Vagina (tissue), 2 donors: ENCODE measurements around the gene SDF2L1. TPM values are rescaled to one million over a fixed set of nuclear protein-coding genes. Genes with fewer than 3 reads are reported as not detected.

ENCODE experiments used
- DNase-seq, 2 donors: peaks; one replicate each; pipeline ENCODE4 v3.0.0-alpha.2; 2017; ENCODE audit errors: extremely low spot score in 2 of 2
- H3K27ac ChIP-seq: fragments of 200-600 bp; sonication (generic); one replicate; pipeline ENCODE4 v1.5.1; 2019
- H3K27me3 ChIP-seq: fragments of 200-600 bp; sonication (generic); one replicate; pipeline ENCODE4 v1.5.1; 2019
- H3K36me3 ChIP-seq, 2 donors: fragments of 200-600 bp; sonication (generic); one replicate each; pipeline ENCODE4 v1.5.1; 2017 to 2019
- H3K4me1 ChIP-seq: fragments of 200-600 bp; sonication (generic); one replicate; pipeline ENCODE4 v1.5.1; 2019
- H3K4me3 ChIP-seq, 2 donors: fragments of 200-600 bp; sonication (generic); 1 replicate in 1 of 2; 2 replicates in 1 of 2; pipeline ENCODE4 v1.5.1; 2016 to 2019
- H3K9me3 ChIP-seq: fragments of 200-600 bp; sonication (generic); one replicate; pipeline ENCODE4 v1.5.1; 2019
- POLR2A ChIP-seq, 2 donors: fragments of 450-650 bp; IDR thresholded peaks; one replicate each; pipeline ENCODE4 v1.6.1; 2017; ENCODE audit warnings: antibody characterized with exemption in 2 of 2, mild to moderate bottlenecking in 2 of 2, moderate library complexity in 2 of 2
- POLR2AphosphoS5 ChIP-seq, 2 donors: sonication (generic); formaldehyde crosslinking; IDR thresholded peaks; one replicate each; pipeline ENCODE4 v1.9.0; 2017; ENCODE audit warnings: antibody characterized with exemption in 2 of 2, mild to moderate bottlenecking in 2 of 2, low read depth in 1 of 2; ENCODE audit not compliant: insufficient read depth in 1 of 2
- intact Hi-C: fragments of 100-400 bp; cut with DNase I; formaldehyde crosslinking; loops from one replicate; pipeline ENCODE4 v1.15.1; 2023
- total RNA-seq: library from RNA; depleted of rRNA; stranded (reverse); fragments of >200 nt; gene quantifications from one replicate; pipeline ENCODE4 v1.2.3, GENCODE V29; 2016
- TF ChIP-seq, protein P1 (sequence below), 3 experiments: fragments of 450-650 bp in 2 of 3; fragments of 200-600 bp in 1 of 3; sonication (generic) in 1 of 3; IDR thresholded peaks; one replicate each; pipeline ENCODE4 v1.5.1; 2017 to 2019; ENCODE audit warnings: antibody characterized with exemption in 3 of 3, mild to moderate bottlenecking in 2 of 3, moderate library complexity in 2 of 3

Gene SDF2L1
- total RNA-seq, 1 donor from 2014 or later: 33.9 TPM

DNA sequence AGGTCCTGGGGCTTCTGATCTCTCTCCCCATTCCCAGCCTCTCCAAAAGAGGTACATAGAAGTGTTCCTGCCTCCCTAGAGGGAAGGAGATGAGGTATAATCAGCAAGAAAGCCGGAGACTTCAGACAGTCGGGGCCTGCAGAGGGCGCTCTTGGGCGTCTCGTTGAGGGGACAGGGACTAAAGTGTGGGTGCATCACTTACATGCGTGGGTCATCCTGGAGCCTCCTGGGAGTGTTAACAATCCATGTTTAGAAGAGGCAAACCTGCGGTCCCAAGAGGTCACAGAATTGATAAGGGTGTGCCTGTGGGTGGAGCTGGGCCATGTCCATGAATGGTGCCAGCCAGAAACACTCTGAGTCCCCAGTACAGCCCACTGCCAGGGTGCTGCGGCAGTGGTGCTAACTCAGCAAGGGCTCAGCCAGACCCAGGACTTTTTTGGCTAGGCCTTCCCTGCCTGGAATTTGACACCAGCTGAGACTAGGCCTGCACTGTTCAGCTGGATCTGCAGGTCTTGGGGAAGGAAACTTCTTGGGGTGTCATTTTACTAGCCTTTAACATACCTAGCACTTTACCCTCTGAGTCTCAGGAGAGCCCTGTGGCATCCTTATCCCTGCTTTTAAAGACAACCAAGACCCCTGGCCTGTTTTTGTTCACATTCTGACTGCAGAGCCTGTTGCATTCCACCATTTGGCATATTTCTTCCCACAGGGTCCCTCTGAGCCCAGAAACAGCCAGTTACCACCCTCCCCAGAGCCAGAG, 17.8 kb upstream of the SDF2L1 start:
- intact Hi-C loops: no loop called here
- Histone ChIP-seq H3K4me1 (peaks cover 73% of the 10 kb centered on the region), H3K27ac (peak overlapping the region; percentile 23), H3K27me3 (no peaks in the 10 kb centered on the region), H3K9me3 (no peaks in the 10 kb centered on the region), H3K4me3 (no peak overlapping the region), H3K36me3 (peaks cover 0 to 4% of the 10 kb centered on the region in 2 donors)
- no peak for DNase-seq
- TF ChIP-seq POLR2AphosphoS5 (IDR thresholded peaks at IDR 0.05; ENCODE audit: insufficient read depth in 1 of 2, low read depth in 1 of 2) (no peak), POLR2A (IDR thresholded peaks at IDR 0.05) (no peak)
- TF ChIP-seq, protein P1, sequence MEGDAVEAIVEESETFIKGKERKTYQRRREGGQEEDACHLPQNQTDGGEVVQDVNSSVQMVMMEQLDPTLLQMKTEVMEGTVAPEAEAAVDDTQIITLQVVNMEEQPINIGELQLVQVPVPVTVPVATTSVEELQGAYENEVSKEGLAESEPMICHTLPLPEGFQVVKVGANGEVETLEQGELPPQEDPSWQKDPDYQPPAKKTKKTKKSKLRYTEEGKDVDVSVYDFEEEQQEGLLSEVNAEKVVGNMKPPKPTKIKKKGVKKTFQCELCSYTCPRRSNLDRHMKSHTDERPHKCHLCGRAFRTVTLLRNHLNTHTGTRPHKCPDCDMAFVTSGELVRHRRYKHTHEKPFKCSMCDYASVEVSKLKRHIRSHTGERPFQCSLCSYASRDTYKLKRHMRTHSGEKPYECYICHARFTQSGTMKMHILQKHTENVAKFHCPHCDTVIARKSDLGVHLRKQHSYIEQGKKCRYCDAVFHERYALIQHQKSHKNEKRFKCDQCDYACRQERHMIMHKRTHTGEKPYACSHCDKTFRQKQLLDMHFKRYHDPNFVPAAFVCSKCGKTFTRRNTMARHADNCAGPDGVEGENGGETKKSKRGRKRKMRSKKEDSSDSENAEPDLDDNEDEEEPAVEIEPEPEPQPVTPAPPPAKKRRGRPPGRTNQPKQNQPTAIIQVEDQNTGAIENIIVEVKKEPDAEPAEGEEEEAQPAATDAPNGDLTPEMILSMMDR (IDR thresholded peaks at IDR 0.05): no peak

GRCh38 chr22:21624880-21625791, 17.0 kb upstream of the SDF2L1 start:
- Histone ChIP-seq H3K4me1 (peaks cover 71% of the 10 kb centered on the region), H3K27me3 (no peaks in the 10 kb centered on the region), H3K4me3 (no peak overlapping the region), H3K27ac (no peak overlapping the region), H3K9me3 (no peaks in the 10 kb centered on the region), H3K36me3 (peaks cover 0 to 4% of the 10 kb centered on the region in 2 donors)
- no peak for DNase-seq
- TF ChIP-seq POLR2A (IDR thresholded peaks at IDR 0.05) (no peak), POLR2AphosphoS5 (IDR thresholded peaks at IDR 0.05; ENCODE audit: insufficient read depth in 1 of 2, low read depth in 1 of 2) (no peak)
- TF ChIP-seq, protein P1 (IDR thresholded peaks at IDR 0.05): no peak
- intact Hi-C loops: no loop called here

DNA sequence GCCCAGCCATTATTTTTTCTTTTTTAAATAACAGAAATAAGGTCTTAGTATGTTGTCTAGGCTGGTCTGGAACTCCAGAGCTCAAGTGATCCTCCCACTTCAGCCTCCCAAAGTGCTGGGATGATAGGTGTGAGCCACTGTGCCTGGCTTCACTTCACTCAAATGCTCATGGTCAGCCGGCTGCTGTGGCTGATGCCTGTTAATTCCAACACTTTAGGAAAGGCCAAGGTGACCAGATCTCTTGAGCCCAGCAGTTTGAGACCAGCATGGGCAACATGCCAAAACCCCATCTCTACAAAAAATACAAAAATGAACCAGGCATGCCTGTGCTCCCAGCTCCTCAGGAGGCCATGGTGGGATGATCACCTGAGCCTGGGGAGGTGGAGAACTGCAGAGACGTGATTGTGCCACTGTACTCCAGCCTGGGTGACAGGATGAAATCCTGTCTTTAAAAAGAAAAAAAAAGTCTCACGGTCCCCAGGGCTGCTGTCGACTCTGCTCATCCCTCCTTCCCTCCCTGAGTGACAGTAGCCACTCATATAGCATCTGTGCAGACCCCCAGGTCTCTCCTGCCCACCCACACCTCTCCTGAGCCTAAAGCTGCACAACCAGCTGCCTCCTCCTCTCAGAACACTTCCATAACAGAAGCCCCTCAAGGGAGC, 15.9 kb upstream of the SDF2L1 start:
- intact Hi-C loops: no loop called here

GRCh38 chr22:21626735-21627469, 15.2 kb upstream of the SDF2L1 start:
- Histone ChIP-seq H3K27me3 (no peaks in the 10 kb centered on the region), H3K27ac (no peak overlapping the region), H3K9me3 (no peaks in the 10 kb centered on the region), H3K4me1 (peaks cover 57% of the 10 kb centered on the region), H3K4me3 (no peak overlapping the region), H3K36me3 (peaks cover 0 to 4% of the 10 kb centered on the region in 2 donors)
- TF ChIP-seq, protein P1 (IDR thresholded peaks at IDR 0.05): no peak
- no peak for TF ChIP-seq POLR2A (IDR thresholded peaks at IDR 0.05)
- no peak for TF ChIP-seq POLR2AphosphoS5 (IDR thresholded peaks at IDR 0.05; ENCODE audit: insufficient read depth in 1 of 2, low read depth in 1 of 2)
- no peak for DNase-seq
- intact Hi-C loops: no loop called here

More for the DNA sequence above, 15.9 kb upstream of the SDF2L1 start:
- DNase-seq: no peak
- TF ChIP-seq POLR2A (IDR thresholded peaks at IDR 0.05): no peak
- TF ChIP-seq, protein P1 (IDR thresholded peaks at IDR 0.05): no peak
- no peak for TF ChIP-seq POLR2AphosphoS5 (IDR thresholded peaks at IDR 0.05; ENCODE audit: insufficient read depth in 1 of 2, low read depth in 1 of 2)
- Histone ChIP-seq H3K36me3 (peaks cover 0 to 4% of the 10 kb centered on the region in 2 donors), H3K27ac (no peak overlapping the region), H3K4me1 (peaks cover 60% of the 10 kb centered on the region), H3K27me3 (no peaks in the 10 kb centered on the region), H3K9me3 (no peaks in the 10 kb centered on the region), H3K4me3 (no peak overlapping the region)
